T-helper 2 cell treated with Interferon-gamma antibody and Interleukin-4, amounts not matched to agents 100 ng/mL and 5 ng/mL, for 36 hours (primary cell): ENCODE data around the gene RNU5D-1. TPM values are rescaled to one million over a fixed set of nuclear protein-coding genes. Genes with fewer than 3 reads are reported as not detected.
"Not testable (repeated sequence)": the region's sequence is repeated elsewhere in the genome, so short reads cannot be mapped to it uniquely, and the experiment has no call there.

Experiments
- intact Hi-C: fragments of 100-400 bp; cut with micrococcal nuclease; formaldehyde crosslinking; loops from one replicate; pipeline ENCODE4 v1.15.1; 2023
- total RNA-seq: library from RNA; stranded (reverse); gene quantifications from 2 replicates; pipeline ENCODE4 v1.2.3, GENCODE V29; 2022

RNU5D-1 gene
- total RNA-seq, 1 donor from 2014 or later, result not detected

DNA sequence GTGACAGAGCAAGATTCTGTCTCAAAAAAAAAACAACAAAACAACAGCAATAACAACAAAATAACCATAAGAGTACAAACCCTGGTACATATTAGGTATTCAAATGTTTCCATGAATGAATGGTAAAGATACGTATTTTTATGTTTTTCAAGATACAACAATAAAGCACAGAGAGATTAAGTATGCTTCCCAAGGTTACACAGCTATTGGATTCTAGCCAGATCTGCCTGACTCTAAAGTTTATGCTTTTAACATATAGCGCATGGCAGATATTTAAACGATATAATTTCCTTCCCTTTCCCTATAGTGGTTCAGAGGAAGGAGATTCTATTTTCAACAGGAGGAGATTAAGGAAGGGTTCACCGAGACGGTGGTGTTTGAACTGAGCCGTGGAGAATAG is 25.5 kb downstream of the RNU5D-1 start:
- intact Hi-C loops, result no loop called here

DNA sequence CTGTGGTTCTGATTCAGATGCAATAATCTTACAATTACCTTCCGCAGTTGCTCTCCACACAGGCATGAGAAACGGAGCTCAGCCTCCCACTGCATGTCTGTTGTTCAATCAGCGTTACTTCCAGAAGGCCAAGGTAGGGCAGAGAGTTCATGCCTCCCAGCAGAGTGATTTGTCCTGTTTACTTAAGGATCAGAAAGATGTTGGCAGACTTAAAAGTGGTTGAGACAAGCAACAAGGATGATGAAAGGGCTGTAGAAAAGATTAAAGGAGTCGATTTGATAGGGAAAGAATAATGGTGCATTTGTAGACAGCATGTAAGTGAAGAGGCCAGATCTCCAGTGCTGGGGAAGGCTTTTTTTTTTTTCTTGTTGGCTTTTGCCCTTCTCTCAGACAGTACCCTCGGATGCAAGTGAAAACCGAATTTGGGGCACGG is 29.8 kb downstream of the RNU5D-1 start:
- intact Hi-C loops, result no loop called here

DNA sequence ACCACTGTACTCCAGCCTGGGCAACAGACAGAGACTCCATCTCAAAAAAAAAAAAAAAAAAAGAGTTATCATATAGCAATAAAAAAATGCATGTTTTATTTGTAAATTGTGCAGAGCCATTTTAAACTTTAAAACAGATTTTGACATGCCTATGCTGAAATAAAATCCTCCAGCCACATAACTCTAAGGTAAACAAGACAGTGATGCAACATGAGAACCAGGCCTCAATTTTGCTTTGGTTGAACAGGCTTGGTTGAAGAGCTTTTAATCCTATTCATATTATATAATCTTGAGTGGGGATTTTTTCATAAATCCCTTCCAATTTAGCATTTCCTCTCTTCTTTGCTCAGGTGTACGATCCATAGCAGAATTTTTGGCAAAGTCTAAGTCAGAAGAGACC is 30.4 kb downstream of the RNU5D-1 start:
- intact Hi-C loops, result no loop called here

DNA sequence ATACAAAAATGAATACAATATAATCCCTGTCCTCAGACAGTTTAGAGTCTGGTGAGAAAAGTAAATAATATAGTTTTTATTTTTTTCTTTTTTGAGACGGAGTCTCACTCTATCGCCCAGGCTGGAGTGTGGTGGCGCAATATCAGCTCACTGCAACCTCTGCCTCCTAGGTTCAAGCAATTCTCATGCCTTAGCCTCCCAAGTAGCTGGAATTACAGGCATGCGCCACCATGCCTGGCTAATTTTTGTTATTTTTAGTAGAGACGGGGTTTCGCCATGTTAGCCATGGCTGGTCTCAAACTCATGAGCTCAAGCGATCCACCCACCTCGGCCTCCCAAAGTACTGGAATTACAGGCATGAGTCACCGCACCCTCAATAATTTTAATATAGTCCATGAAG is 31.6 kb downstream of the RNU5D-1 start:
- intact Hi-C loops, result not testable (repeated sequence)

DNA sequence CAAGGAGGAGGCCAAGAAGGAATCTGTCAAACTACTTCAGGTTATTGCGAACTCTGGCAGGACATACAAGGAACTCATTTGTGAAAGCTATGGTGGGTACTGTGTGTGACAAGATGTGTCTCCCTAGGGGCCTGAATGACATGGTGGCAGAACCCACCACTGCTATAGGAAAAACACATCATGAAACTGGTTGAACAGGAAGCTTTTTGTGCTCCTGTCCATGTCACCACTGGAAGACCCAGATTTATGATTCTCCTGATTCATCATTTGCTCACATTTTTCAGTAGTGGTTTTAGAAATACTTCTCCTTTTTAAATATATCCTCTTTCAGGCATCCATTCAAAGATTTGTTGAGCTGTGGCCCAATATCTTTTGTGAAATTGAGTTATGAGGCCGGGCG is 32.8 kb downstream of the RNU5D-1 start:
- intact Hi-C loops, result no loop called here

DNA sequence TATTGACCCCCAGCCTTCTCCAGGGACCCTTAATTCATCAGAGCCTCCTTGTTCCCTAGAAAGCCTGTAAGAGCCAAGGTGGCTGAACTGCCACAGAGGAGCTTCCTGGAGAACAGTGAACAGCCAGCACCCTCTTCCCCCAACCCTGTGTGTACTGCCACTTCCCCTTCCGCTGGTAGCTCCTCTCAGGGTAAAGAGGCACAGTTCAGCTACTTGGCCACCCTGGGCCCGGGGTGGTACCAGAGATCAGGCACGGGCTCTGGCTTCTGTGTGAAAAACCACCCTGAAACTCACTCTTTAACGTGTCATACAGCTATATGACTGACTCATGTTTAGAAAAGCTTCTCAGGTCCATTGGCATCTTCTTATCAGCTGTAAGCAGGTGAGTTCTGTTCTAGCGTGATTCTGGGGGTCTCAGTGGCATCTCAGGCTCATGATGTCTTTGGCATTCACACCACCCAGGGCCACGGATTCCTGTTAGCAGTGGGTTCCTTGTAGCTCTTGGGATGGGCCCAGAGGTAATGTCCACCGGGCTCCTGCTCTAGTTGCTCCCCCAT is 34.1 kb downstream of the RNU5D-1 start:
- intact Hi-C loops, result no loop called here

DNA sequence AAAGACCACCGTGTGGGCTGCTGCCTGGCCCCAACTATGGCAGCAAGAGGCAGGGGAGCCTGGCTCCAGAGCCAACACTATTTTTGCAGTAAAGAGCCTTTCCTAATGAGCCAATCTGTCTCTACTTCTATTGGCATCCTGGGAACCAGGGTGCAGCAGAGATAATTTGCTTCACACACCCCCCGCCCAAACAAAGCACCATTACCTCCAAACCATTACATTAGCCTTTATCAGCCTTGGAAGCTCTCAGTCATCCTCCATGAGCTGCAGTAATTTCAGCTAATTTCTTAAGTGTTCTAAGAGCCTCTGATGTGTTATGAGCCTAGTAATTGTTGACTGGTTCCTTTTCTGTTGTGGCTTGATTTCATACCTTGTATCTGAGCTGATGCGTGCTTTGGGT is 34.9 kb downstream of the RNU5D-1 start:
- intact Hi-C loops, result no loop called here

DNA sequence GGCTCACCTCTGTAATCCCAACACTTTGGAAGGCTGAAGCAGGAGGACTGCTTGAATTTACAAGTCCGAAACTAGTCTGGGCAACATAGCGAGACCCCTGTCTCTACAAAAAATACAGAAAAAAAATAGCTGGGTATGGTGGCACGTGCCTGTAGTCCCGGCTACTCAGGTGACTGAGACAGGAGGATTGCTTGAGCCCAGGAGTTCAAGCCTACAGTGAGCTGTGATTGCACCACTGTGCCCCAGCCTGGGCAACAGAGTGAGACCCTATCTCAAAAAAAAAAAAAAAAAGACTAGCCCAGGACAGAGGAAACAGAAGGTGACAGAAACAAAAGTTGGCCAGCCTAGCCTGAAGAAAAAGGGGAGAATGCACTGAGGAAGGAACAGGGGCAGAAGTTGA is 35.3 kb downstream of the RNU5D-1 start:
- intact Hi-C loops, result no loop called here

DNA sequence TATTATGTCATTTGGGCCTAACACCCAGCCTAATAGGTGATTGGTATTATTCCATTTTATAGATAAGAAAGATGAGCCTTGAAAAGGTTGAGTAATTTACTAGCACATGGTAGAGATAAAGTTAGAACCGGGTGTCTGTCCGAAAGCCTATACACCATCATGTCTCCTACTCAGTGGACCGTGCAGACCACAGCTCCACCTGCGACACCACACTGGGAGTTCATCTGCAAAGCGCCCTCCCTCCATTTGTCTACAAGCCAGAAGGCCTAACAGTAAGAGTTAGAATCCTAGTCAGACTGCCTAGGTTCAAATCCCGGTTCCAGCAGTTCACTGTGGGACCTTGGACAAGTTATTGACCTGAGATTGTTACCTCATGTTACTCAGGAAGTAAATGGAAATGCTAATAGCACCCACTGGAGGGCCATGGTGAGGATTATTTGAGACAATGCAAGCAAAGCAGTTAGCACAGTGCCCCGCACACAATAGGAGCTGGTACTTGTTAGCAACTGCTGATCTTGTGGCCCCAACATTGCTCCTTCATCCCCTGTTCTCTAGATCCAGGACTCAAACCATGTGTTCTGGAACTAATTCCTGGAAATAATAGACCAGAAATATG is 36.0 kb downstream of the RNU5D-1 start:
- intact Hi-C loops, result no loop called here

DNA sequence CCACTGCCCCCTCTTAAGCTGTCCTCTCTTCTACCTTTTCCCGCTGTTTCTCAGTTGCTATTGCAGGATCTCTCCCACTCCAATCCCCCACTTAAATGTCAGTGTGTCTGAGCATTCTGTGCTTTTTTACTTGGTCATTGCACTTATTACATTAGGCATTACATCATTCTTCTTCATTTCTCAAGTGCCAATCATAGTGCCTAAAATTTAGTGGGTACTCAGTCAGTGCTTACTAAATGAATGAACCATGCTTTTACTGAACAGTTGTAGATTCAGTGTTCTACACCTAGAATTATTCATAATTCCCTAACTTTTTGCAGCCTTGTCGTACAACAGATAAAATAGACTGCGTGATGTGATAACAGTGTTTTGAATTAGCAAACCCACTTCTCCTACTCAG is 37.1 kb downstream of the RNU5D-1 start:
- intact Hi-C loops, result no loop called here

DNA sequence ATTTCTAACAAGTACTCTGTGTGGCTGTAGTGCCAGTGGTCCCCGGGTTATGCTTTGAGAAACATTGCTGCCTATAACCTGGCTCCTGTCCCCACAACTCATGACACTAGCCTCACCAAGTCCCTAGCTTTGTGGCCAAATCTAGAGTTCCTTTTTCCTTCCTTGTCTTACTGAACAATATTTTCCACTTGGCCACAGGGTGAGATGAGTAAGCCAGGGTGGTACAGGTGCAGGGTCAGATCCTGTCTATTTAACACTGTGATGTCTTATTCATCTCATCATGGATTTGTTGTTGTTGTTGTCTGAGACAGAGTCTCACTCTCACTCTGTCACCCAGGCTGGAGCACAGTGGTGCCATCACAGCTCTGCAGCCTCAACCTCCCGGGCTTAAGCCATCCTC is 37.8 kb downstream of the RNU5D-1 start:
- intact Hi-C loops, result no loop called here

DNA sequence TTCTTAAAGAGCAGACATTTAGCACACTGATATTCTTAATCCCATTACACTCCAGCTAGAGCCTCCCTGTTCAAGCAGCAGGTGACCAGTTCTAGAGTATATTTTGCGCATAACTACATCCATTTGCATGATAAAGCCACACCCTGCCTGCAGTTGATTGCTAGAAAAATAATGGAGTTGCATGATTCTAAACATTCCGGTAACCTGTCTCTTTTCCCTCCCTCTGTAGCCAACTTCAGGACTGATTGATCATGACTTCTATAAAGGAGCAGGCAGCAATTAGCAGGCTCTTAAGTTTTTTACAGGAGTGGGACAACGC is 41.6 kb downstream of the RNU5D-1 start:
- intact Hi-C loops, result no loop called here

DNA sequence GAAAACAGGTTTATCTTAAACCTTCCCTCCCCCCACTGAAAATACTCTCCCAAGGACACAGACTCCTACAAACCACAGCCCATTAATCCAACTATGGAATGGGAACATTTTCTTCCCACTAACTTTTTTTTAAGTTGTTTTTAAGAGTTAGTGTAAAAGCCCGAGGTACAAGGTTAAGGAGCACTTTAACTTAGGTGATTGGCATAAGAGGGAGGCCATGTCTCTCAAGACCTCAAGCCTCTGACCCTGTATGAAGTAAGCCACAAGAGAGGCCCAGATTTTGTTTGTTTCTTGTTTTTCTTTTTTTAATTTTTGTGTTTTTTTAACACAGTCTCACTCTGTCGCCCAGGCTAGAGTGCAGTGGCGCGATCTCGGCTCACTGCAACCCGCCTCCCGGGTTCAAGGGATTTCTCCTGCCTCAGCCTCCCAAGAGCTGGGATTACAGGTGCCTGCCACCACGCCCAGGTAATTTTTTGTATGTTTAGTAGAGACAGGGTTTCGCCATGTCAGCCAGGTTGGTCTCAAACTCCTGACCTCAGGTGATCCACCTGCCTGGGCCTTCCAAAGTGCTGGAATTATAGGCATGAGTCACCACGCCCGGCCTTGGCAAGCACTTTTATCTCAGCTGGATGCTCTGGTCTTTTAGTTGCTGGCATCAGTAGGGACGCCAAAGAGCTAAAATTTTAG is 42.1 kb downstream of the RNU5D-1 start:
- intact Hi-C loops, result no loop called here

DNA sequence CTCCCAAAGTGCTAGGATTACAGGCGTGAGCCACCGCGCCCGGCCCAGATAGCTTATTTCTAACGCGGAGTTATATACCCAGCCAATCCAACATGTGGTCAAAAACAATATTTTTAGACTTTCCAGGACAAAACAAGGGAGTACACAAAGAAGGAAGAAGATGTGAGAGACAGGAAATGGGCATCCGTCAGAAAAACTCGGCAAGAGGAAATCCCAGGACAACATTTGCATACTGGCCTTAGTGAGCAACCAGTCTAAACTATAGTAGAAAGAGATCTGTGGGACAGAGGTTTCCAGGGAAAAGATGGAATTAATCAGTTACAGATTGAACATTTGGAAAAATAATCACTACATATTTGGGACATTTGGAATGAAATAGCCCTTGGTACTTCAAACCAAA is 45.1 kb downstream of the RNU5D-1 start:
- intact Hi-C loops, result no loop called here

DNA sequence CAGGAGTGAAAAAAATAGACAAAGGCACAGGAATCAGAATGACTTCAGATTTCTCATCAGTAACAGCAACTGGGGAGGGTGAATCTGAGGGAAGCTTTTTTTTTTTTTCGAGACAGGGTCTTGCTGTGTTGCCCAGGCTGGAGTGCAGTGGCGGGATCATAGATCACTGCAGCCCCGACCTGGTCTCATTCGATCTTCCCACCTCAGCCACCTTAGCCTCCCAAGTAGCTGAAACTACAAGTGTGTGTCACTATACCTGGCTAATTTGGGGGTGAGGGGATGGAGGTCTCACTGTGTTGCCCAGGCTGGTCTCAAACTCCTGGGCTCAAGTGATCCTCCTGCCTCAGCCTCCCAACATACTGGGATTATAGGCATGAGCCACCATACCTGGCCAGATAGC is 45.8 kb downstream of the RNU5D-1 start:
- intact Hi-C loops, result no loop called here

DNA sequence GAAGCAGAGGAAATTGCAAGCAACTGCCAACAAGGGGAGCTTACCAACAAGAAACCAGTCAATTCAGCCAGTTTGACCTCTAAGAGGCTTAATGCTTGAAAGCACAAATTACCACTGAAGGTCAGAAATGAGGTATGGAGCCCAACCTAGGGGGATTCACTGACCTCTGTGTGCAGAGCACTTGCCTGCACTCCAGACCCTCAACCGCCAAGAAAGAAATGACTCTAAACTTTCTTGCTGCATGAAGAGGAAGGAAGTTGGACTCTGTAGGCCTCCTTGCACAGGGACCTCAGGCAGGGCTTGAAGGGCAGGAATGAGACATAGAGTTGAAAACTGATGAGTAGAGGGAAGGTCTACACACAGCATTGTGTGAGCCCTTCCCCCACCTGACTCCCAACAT is 46.4 kb downstream of the RNU5D-1 start:
- intact Hi-C loops, result no loop called here

DNA sequence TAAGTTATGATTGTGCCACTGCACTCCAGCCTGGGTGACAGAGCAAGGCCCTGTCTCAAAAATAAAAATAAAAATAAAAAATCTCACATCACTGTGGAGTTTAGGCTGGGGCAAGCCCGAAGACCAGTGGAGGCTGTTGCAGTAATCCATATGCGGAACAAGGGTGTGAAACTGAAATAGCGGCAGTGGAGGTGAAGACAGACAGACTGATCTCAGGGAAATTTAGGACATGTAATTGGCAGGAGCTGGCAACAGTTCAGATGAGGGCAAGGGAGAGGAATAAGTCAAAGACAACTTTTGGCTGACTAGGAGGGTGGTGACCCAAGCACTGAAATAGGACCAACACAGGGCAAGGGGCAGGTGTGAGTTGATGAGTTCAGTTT is 48.1 kb downstream of the RNU5D-1 start:
- intact Hi-C loops, result no loop called here

DNA sequence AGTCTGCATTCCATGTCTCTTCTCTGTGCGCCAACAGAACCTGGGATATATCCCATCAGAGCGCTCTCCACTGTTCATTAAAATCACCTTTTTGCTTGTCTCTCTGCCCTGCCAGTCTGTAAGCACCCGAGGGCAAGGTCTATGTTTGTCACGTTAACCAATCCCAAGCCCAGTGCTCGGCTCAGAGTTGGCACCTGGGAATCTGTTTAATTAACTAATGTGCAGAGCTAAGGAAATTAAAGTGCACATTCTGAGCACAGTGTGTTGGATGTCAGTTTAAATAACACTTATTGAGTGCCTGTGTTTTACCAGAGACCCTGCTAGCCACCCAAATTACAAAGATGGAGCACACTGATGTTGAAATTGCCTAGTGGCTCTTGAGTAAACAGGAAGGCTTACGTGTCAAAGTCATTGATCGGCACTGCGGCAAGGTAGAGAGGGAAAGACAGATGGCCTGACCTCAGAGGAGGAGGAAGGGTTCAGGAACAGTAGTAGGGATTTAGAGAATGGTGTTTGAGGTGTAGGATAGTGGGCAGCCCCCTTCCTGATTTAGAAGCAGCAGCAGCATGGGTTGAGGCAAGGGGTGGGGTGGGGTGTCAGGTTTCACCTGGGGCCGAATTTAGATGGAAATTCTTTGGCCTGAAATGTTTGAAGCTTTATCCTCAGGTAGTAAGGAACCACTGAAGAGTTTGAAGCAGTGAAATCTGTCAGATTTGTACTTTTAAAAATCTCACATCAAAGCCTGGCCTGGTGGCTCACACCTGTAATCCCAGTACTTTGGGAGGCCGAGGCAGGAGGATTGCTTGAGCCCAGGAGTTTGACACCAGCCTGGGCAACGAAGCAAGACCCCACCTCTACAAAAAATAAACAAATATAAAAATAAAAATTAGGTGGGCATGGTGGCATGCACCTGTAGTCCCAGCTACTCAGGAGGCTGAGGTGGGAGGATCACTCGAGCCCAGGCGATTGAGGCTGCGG is 48.8 kb downstream of the RNU5D-1 start:
- intact Hi-C loops, result no loop called here
